Stimulated activated naive CD4-positive, alpha-beta T cell (primary cell): ENCODE data around the gene GLT8D1.
"Not testable (repeated sequence)": the region's sequence is repeated elsewhere in the genome, so short reads cannot be mapped to it uniquely, and the experiment has no call there.

Source experiments
- DNase-seq, 6 experiments: peaks; one replicate each; lab custom pipeline; 2025; lab: John Stamatoyannopoulos, UW

Gene GLT8D1

DNA sequence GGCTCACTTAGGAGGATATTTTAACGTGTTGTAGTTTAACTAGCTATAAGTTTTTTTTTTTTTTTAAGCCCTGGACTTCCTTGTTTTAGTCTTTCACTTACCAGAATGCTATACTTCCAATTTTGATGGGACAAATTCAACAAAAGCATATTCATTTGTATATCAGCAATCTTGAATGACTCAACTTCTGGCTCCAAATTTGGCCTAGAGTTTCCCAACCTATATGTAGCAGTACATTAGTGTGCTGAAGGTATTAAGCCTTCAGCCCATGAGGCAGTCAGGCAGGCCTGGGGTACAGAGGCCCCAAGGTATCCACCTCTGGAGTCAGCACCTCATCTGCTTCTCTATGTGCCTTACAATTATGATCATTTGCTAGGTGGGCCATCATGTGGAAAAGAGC is 25.8 kb downstream of the GLT8D1 start:
- DNase-seq: no peak

DNA sequence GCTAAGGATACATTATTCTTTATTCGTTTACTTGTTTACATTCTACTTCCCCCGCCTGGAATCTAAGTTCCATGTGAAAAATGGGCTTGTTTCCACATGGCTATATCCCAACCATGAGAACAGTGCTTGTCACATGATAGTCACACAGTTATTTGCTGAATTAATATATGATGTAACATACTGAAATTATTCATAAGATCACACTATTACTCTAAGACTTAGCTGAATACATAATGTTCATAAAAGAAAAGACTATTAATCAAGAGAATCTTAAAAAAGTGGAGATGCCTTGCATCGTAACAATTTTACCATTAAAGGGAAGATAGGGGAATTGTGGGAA is 26.4 kb downstream of the GLT8D1 start:
- no peak for DNase-seq

- DNase-seq: no peak
Measured at GRCh38 chr3:52678265-52679198, 27.1 kb downstream of the GLT8D1 start.

- not testable (repeated sequence) for DNase-seq
Measured at GRCh38 chr3:52676201-52676600, 29.4 kb downstream of the GLT8D1 start.

GRCh38 chr3:52671676-52672075 is 33.9 kb downstream of the GLT8D1 start:
- DNase-seq: no peak

DNA sequence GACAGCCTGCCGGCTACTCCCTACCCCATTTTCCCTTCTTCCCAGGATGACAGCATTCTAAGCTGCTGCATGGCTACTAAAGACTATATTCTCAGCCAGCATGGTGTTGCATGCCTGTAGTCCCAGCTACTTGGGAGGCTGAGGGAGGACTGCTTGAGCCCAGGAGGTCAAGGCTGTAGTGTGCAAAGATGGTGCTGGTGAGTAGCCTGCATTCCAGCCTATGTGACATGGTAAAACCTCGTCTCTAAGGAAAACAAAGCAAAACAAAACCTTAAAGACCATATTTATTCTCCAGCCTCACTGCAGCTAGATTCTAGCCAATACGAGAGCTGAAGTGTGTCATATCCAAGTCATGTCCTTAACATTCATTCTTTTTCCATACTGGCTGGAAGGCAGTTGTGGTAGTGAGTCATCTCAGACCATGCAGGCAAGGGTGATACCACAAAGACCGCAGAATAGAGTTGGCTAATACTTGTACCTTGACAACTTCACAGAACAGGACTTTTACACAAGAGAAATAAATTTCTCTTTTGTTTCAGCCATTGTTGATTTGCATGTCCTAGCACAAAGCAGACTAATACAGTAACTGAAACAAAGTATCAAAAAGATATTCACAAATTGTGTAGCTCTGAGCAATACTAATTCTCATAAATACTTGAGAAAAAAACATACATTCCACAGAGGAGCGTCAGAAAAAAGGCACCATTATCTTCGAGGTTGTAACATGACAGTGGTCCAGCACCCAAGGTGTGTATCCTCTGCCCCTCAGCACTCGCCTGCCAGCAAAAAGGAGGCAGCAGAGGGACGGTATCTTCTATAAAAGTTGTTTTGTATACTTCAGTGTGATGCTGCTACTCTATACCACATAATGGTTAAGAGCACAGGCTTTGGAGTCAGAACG is 34.7 kb downstream of the GLT8D1 start:
- no peak for DNase-seq

DNA sequence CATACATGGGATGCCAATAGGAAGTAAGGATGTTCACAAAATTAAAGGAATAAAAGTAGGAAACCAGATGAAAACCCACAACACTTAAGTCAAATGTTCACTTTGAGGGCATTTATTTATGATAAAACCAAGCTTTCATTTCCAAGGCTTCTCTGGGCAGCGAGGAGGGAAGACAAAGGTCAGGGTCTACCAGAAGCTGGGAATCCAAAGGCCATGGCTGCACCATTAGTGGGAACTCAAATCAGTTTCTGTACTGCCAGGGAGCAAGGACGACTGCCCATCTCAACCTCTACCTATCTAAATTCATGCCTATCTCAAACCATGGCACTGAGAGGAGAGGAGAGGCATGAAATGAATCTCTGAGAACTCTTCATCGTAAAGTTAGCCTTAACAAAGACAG is 42.5 kb downstream of the GLT8D1 start:
- no peak for DNase-seq

- DNase-seq: no peak
Measured at GRCh38 chr3:52660046-52660445, 45.5 kb downstream of the GLT8D1 start.

- no peak for DNase-seq
Measured at GRCh38 chr3:52655895-52656294, 49.7 kb downstream of the GLT8D1 start.

- DNase-seq: no peak
Measured at GRCh38 chr3:52651592-52651991, 54.0 kb downstream of the GLT8D1 start.

GRCh38 chr3:52650439-52650838 is 55.2 kb downstream of the GLT8D1 start:
- no peak for DNase-seq

DNA sequence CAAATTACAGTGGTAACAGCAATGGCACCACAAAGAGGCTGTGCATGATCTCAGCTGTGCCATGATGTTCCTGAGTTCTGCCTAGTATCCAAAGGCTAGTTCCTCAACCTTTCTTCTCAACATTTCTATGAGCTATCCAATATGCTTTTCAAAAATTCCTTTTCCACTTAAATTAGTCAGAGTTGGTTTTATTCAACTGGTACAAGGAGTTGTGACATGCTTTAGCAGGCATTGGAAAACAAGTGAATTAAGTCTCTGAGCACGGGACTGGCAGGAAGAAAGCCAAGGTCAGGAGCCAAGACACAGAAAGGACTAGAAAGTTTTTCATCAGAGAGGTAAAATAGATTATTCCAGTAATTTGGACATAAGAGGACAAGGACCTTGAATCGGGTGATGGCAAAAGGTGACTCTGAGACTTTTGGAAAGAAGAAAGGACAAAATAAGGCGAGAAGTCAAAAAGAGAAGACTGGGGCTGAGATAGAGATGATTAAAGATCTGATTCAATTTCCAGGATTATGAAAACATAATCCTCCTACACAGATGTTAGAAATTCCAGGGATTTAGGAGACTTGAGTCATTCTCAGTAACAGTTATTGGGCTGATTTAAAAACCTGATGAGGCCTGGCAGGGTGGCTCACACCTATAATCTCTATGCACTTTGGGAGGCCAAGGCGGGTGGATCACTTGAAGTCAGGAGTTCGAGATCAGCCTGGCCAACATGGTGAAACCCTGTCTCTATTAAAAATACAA is 56.0 kb downstream of the GLT8D1 start:
- no peak for DNase-seq

DNA sequence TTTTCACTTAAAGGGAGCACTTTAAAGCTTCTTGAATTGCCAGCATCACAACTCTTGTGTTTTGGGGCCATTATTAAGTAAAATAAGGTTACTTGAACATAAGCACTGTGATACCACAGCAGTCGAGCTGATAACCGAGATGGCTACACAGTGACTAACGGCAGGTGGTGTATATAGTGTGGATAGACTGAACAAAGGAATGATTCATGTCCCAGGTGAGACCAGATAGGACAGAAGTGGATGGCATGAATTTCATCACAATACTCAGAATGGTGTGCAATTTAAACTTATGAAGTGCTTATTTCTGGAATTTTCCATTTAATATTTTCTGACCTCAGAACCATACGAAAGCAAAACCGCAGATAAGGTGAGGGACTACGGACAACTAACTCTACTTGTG is 60.0 kb downstream of the GLT8D1 start:
- no peak for DNase-seq
